Measurements from ENCODE around the gene CFC1B. TPM values are rescaled to one million over a fixed set of nuclear protein-coding genes. Genes with fewer than 3 reads are reported as not detected.
"Not testable (repeated sequence)": the region's sequence is repeated elsewhere in the genome, so short reads cannot be mapped to it uniquely, and the experiment has no call there.

CFC1B gene
- total and polyA plus RNA-seq, 9 of the 15 experiments (the other 6 are each of a cell fraction or from before 2014, with no cell fraction given), result not detected

- H3K79me2 ChIP-seq (ENCODE audit: control insufficient read depth, insufficient read depth, low read length); H2AFZ ChIP-seq (ENCODE audit: low read depth, low read length); DNase-seq (ENCODE audit: extremely low read depth in 1 of 4, low spot score in 3 of 4); H3K4me2 ChIP-seq (ENCODE audit: insufficient read depth, low read length); H3K4me1 ChIP-seq (replicated peaks in 1 of 2; ENCODE audit: control insufficient read depth in 2 of 2, insufficient read depth in 2 of 2, low read length in 2 of 2); BruUV-seq (replicated peaks); intact Hi-C loops (cut with micrococcal nuclease); H3K9ac ChIP-seq (ENCODE audit: insufficient read depth in 1 of 2, low read depth in 2 of 2, low read length in 2 of 2); H3K36me3 ChIP-seq (ENCODE audit: control insufficient read depth, insufficient read depth, low read length); H3K27ac ChIP-seq (ENCODE audit: extremely low read depth, low read depth, low read length); H3K27me3 ChIP-seq (ENCODE audit: control insufficient read depth in 2 of 2, insufficient read depth in 2 of 2, low read length in 2 of 2); H4K20me1 ChIP-seq (replicated peaks; ENCODE audit: control insufficient read depth, insufficient read depth, low read length); ATAC-seq; H3K4me3 ChIP-seq; H3K9me3 ChIP-seq (replicated peaks; ENCODE audit: control insufficient read depth, insufficient read depth, low read depth, low read length); POLR2A ChIA-PET; H3K9me1 ChIP-seq (ENCODE audit: control insufficient read depth, insufficient read depth, low read length); in situ Hi-C loops (cut with MboI); FAIRE-seq; CTCF ChIA-PET (ENCODE audit: low intra/inter-chr PET ratio): not testable (repeated sequence)
- no CpG with 5 or more reads among the region's 3 CpGs for WGBS (ENCODE audit: insufficient coverage, low coverage, missing lambda C conversion rate)
Measured at GRCh38 chr2:130571929-130572328, 50.9 kb downstream of the CFC1B start.

- H3K4me2 ChIP-seq (ENCODE audit: insufficient read depth, low read length); DNase-seq (ENCODE audit: extremely low read depth in 1 of 4, low spot score in 3 of 4); intact Hi-C loops (cut with micrococcal nuclease); H3K4me3 ChIP-seq; H3K27me3 ChIP-seq (ENCODE audit: control insufficient read depth in 2 of 2, insufficient read depth in 2 of 2, low read length in 2 of 2); H3K36me3 ChIP-seq (ENCODE audit: control insufficient read depth, insufficient read depth, low read length); ATAC-seq; H2AFZ ChIP-seq (ENCODE audit: low read depth, low read length); H3K79me2 ChIP-seq (ENCODE audit: control insufficient read depth, insufficient read depth, low read length); H3K9me1 ChIP-seq (ENCODE audit: control insufficient read depth, insufficient read depth, low read length); H3K27ac ChIP-seq (ENCODE audit: extremely low read depth, low read depth, low read length); H3K4me1 ChIP-seq (replicated peaks in 1 of 2; ENCODE audit: control insufficient read depth in 2 of 2, insufficient read depth in 2 of 2, low read length in 2 of 2); in situ Hi-C loops (cut with MboI); BruUV-seq (replicated peaks); FAIRE-seq; CTCF ChIA-PET (ENCODE audit: low intra/inter-chr PET ratio); H4K20me1 ChIP-seq (replicated peaks; ENCODE audit: control insufficient read depth, insufficient read depth, low read length); H3K9me3 ChIP-seq (replicated peaks; ENCODE audit: control insufficient read depth, insufficient read depth, low read depth, low read length); POLR2A ChIA-PET; H3K9ac ChIP-seq (ENCODE audit: insufficient read depth in 1 of 2, low read depth in 2 of 2, low read length in 2 of 2): not testable (repeated sequence)
- WGBS (ENCODE audit: insufficient coverage, low coverage, missing lambda C conversion rate), result 40% methylated on average over 4 of the region's 13 CpGs
Measured at GRCh38 chr2:130574230-130574629, 53.2 kb downstream of the CFC1B start.

DNA sequence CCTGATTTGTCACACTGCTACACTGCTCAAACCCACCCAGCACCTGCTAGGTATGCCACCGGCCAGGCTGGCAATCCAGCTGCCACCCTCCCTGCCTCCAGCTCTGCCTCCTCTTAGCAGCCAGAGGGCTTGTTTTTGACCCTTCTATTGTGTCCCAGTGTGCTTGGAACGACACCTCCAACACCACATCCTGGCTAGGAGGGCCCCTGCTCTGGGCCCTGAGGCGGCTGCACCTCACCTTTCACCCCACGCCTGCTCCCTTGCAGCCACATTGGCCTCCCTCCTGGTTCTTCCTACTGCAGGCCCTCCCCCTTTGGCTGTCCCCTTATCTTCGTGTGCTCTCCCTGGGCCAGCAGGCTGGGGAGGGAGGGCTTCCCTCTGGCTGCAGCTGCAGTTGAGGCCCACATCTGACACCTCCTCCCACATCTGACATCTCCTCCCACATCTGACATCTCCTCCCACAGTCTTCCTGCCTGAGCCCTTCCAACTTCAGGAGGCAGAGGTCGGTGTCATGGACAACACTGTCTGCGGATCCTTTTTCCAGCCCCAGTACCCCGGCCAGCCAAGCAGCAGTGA lies 55.3 kb downstream of the CFC1B start:
- H3K4me2 ChIP-seq (ENCODE audit: insufficient read depth, low read length); DNase-seq (ENCODE audit: extremely low read depth in 1 of 4, low spot score in 3 of 4); H3K79me2 ChIP-seq (ENCODE audit: control insufficient read depth, insufficient read depth, low read length); H3K27ac ChIP-seq (ENCODE audit: extremely low read depth, low read depth, low read length); H4K20me1 ChIP-seq (replicated peaks; ENCODE audit: control insufficient read depth, insufficient read depth, low read length); H3K9me1 ChIP-seq (ENCODE audit: control insufficient read depth, insufficient read depth, low read length); H3K4me1 ChIP-seq (replicated peaks in 1 of 2; ENCODE audit: control insufficient read depth in 2 of 2, insufficient read depth in 2 of 2, low read length in 2 of 2); CTCF ChIA-PET (ENCODE audit: low intra/inter-chr PET ratio); intact Hi-C loops (cut with micrococcal nuclease); H3K27me3 ChIP-seq (ENCODE audit: control insufficient read depth in 2 of 2, insufficient read depth in 2 of 2, low read length in 2 of 2); H2AFZ ChIP-seq (ENCODE audit: low read depth, low read length); H3K4me3 ChIP-seq; H3K36me3 ChIP-seq (ENCODE audit: control insufficient read depth, insufficient read depth, low read length); BruUV-seq (replicated peaks); H3K9me3 ChIP-seq (replicated peaks; ENCODE audit: control insufficient read depth, insufficient read depth, low read depth, low read length); H3K9ac ChIP-seq (ENCODE audit: insufficient read depth in 1 of 2, low read depth in 2 of 2, low read length in 2 of 2); POLR2A ChIA-PET: not testable (repeated sequence)
- in situ Hi-C loops (cut with MboI), result loop anchor here (25.0 kb wide), 1 partner anchor 189 kb away; no protein-coding TSS in a partner anchor
- peak; percentile 92 for ATAC-seq
- no CpG with 5 or more reads among the region's 8 CpGs for WGBS (ENCODE audit: insufficient coverage, low coverage, missing lambda C conversion rate)
- peak; percentile 96 for FAIRE-seq

DNA sequence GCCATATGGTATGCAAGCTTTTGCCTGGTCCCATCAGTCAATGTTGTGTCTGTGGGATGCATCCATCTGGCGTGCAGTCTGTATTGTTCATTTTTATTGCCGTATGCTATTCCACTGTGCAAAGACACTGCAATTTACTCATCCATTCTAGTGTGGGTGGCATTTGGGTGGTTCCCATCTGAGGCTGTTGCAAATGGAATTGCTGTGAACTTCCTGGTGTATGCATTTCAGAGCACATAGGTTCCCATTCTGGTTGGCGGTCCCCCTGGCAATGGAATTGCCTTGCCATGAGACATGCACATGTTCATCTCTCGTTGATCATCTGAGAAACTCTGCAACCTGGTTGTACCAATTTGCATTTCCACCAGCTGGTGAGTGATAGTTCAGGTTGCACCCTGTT lies 56.5 kb downstream of the CFC1B start:
- DNase-seq (ENCODE audit: extremely low read depth in 1 of 4, low spot score in 3 of 4); ATAC-seq; intact Hi-C loops (cut with micrococcal nuclease); H3K79me2 ChIP-seq (ENCODE audit: control insufficient read depth, insufficient read depth, low read length); BruUV-seq (replicated peaks); CTCF ChIA-PET (ENCODE audit: low intra/inter-chr PET ratio); H3K9me3 ChIP-seq (replicated peaks; ENCODE audit: control insufficient read depth, insufficient read depth, low read depth, low read length); H3K9ac ChIP-seq (ENCODE audit: insufficient read depth in 1 of 2, low read depth in 2 of 2, low read length in 2 of 2); POLR2A ChIA-PET; H3K4me1 ChIP-seq (replicated peaks in 1 of 2; ENCODE audit: control insufficient read depth in 2 of 2, insufficient read depth in 2 of 2, low read length in 2 of 2); H3K4me3 ChIP-seq; H3K27me3 ChIP-seq (ENCODE audit: control insufficient read depth in 2 of 2, insufficient read depth in 2 of 2, low read length in 2 of 2); H3K9me1 ChIP-seq (ENCODE audit: control insufficient read depth, insufficient read depth, low read length); H3K4me2 ChIP-seq (ENCODE audit: insufficient read depth, low read length); H3K36me3 ChIP-seq (ENCODE audit: control insufficient read depth, insufficient read depth, low read length); H4K20me1 ChIP-seq (replicated peaks; ENCODE audit: control insufficient read depth, insufficient read depth, low read length); H3K27ac ChIP-seq (ENCODE audit: extremely low read depth, low read depth, low read length); H2AFZ ChIP-seq (ENCODE audit: low read depth, low read length): not testable (repeated sequence)
- no CpG with 5 or more reads among the region's 4 CpGs for WGBS (ENCODE audit: insufficient coverage, low coverage, missing lambda C conversion rate)
- peak; percentile 49 for FAIRE-seq
- in situ Hi-C loops (cut with MboI), result loop anchor here (25.0 kb wide), 1 partner anchor 190 kb away; no protein-coding TSS in a partner anchor

All from K562 (cell line).